H9 (cell line): ENCODE results near the gene TIAM2. TPM values are rescaled to one million over a fixed set of nuclear protein-coding genes. Genes with fewer than 3 reads are reported as not detected.

Source experiments
- DNase-seq: peaks from one replicate; pipeline ENCODE4 v3.0.0-alpha.2; 2017
- H2AFZ ChIP-seq: one replicate; pipeline ENCODE4 v1.6.1; 2013; ENCODE audit warnings: mild to moderate bottlenecking, low read length, control low read depth, moderate library complexity
- H2AK5ac ChIP-seq: 2 replicates; pipeline ENCODE4 v1.6.1; 2013; ENCODE audit warnings: low read length, control low read depth, mixed read lengths; ENCODE audit not compliant: insufficient read length
- H2BK120ac ChIP-seq: one replicate; pipeline ENCODE4 v1.6.1; 2013; ENCODE audit warnings: low read depth, mild to moderate bottlenecking, low read length, control low read depth, inconsistent platforms; ENCODE audit not compliant: poor library complexity, severe bottlenecking
- H2BK12ac ChIP-seq: 2 replicates; pipeline ENCODE4 v1.6.1; 2013; ENCODE audit warnings: low read length, control low read depth, mixed read lengths, low read depth; ENCODE audit not compliant: insufficient read length
- H2BK15ac ChIP-seq: 2 replicates; pipeline ENCODE4 v1.6.1; 2013; ENCODE audit warnings: low read depth, low read length, control low read depth
- H2BK20ac ChIP-seq: one replicate; pipeline ENCODE4 v1.6.1; 2013; ENCODE audit warnings: low read depth, mild to moderate bottlenecking, low read length, control low read depth, inconsistent platforms; ENCODE audit not compliant: poor library complexity, severe bottlenecking
- H2BK5ac ChIP-seq: 2 replicates; pipeline ENCODE4 v1.6.1; 2013; ENCODE audit warnings: low read length, control low read depth, mixed read lengths; ENCODE audit not compliant: insufficient read length
- H3K14ac ChIP-seq: 2 replicates; pipeline ENCODE4 v1.6.1; 2013; ENCODE audit warnings: low read length, control low read depth; ENCODE audit not compliant: insufficient read depth
- H3K18ac ChIP-seq: 2 replicates; pipeline ENCODE4 v1.6.1; 2013; ENCODE audit warnings: low read depth, mild to moderate bottlenecking, mixed read lengths, low read length, control low read depth; ENCODE audit not compliant: insufficient read length
- H3K23ac ChIP-seq: 2 replicates; pipeline ENCODE4 v1.6.1; 2013; ENCODE audit warnings: low read length, control low read depth, mixed read lengths, low read depth; ENCODE audit not compliant: insufficient read length
- H3K23me2 ChIP-seq: 2 replicates; pipeline ENCODE4 v1.6.1; 2013; ENCODE audit warnings: low read depth, mild to moderate bottlenecking, mixed read lengths, low read length, control low read depth; ENCODE audit not compliant: insufficient read length, poor library complexity, severe bottlenecking
- H3K27ac ChIP-seq: 2 replicates; pipeline ENCODE4 v1.5.1; 2013; ENCODE audit warnings: low read length, control low read depth, mixed read lengths, low read depth; ENCODE audit not compliant: insufficient read length
- H3K27me3 ChIP-seq: 2 replicates; pipeline ENCODE4 v1.6.1; 2013; ENCODE audit warnings: low read length, control low read depth, inconsistent platforms; ENCODE audit not compliant: insufficient read depth
- H3K4ac ChIP-seq: 2 replicates; pipeline ENCODE4 v1.6.1; 2013; ENCODE audit warnings: low read depth, mild to moderate bottlenecking, control low read depth, inconsistent platforms, low read length, moderate library complexity
- H3K4me1 ChIP-seq: 2 replicates; pipeline ENCODE4 v1.6.1; 2013; ENCODE audit warnings: low read length, control low read depth, inconsistent platforms; ENCODE audit not compliant: insufficient read depth
- H3K4me2 ChIP-seq: 2 replicates; pipeline ENCODE4 v1.6.1; 2013; ENCODE audit warnings: low read length, control low read depth, mixed read lengths; ENCODE audit not compliant: insufficient read length, insufficient read depth
- H3K56ac ChIP-seq: 2 replicates; pipeline ENCODE4 v1.6.1; 2013; ENCODE audit warnings: low read depth, mild to moderate bottlenecking, mixed read lengths, low read length, control low read depth; ENCODE audit not compliant: insufficient read length
- H3K79me1 ChIP-seq: 2 replicates; pipeline ENCODE4 v1.6.1; 2013; ENCODE audit warnings: low read depth, mild to moderate bottlenecking, moderate library complexity, low read length, control low read depth, inconsistent platforms; ENCODE audit not compliant: insufficient read depth, poor library complexity, severe bottlenecking
- H3K79me2 ChIP-seq: 2 replicates; pipeline ENCODE4 v1.6.1; 2013; ENCODE audit warnings: low read length, control low read depth, inconsistent platforms; ENCODE audit not compliant: insufficient read depth
- H3K9ac ChIP-seq: 2 replicates; pipeline ENCODE4 v1.6.1; 2013; ENCODE audit warnings: low read length, control low read depth, mixed read lengths; ENCODE audit not compliant: insufficient read length; ENCODE audit errors: extremely low read depth
- H3K9me3 ChIP-seq: one replicate; pipeline ENCODE4 v1.6.1; 2013; ENCODE audit warnings: low read depth, low read length, inconsistent platforms; ENCODE audit not compliant: control insufficient read depth
- H3T11ph ChIP-seq: one replicate; pipeline ENCODE4 v1.6.1; 2013; ENCODE audit warnings: mild to moderate bottlenecking, low read length, control low read depth, inconsistent platforms
- H4K20me1 ChIP-seq: one replicate; pipeline ENCODE4 v1.6.1; 2013; ENCODE audit not compliant: control insufficient read depth, insufficient read length, insufficient read depth
- H4K5ac ChIP-seq: 2 replicates; pipeline ENCODE4 v1.6.1; 2013; ENCODE audit warnings: low read depth, mild to moderate bottlenecking, mixed read lengths, low read length, control low read depth; ENCODE audit not compliant: insufficient read length
- H4K8ac ChIP-seq: replicated peaks from 2 replicates; pipeline ENCODE4 v1.6.1; 2013; ENCODE audit warnings: low read length, control low read depth, mixed read lengths, low read depth; ENCODE audit not compliant: insufficient read length
- H4K91ac ChIP-seq: 2 replicates; pipeline ENCODE4 v1.6.1; 2013; ENCODE audit warnings: low read depth, mild to moderate bottlenecking, moderate library complexity, mixed read lengths, low read length, control low read depth; ENCODE audit not compliant: insufficient read length
- H3K27ac Mint-ChIP-seq, 3 experiments: 2 replicates in 2 of 3; 3 replicates in 1 of 3; pipeline ENCODE4 v1.8.0; 2020 to 2021; ENCODE audit warnings: mixed read lengths in 3 of 3, mild to moderate bottlenecking in 1 of 3, moderate library complexity in 1 of 3
- H3K27me3 Mint-ChIP-seq: 2 replicates; pipeline ENCODE4 v1.8.0; 2021; ENCODE audit warnings: low read depth, mild to moderate bottlenecking, moderate library complexity, mixed read lengths
- H3K36me3 Mint-ChIP-seq, 3 experiments: 2 replicates in 2 of 3; 3 replicates in 1 of 3; pipeline ENCODE4 v1.8.0; 2020 to 2021; ENCODE audit warnings: low read depth in 3 of 3, mixed read lengths in 3 of 3; ENCODE audit not compliant: insufficient read depth in 1 of 3
- H3K4me1 Mint-ChIP-seq, 2 experiments: 2 replicates each; pipeline ENCODE4 v1.8.0; 2020; ENCODE audit warnings: mixed read lengths in 2 of 2
- H3K4me3 Mint-ChIP-seq, 2 experiments: 2 replicates in 1 of 2; 3 replicates in 1 of 2; pipeline ENCODE4 v1.8.0; 2020 to 2021; ENCODE audit warnings: mild to moderate bottlenecking in 2 of 2, mixed read lengths in 2 of 2, moderate library complexity in 1 of 2
- H3K9me3 Mint-ChIP-seq, 2 experiments: 2 replicates in 1 of 2; 3 replicates in 1 of 2; pipeline ENCODE4 v1.8.0; 2020; ENCODE audit warnings: mild to moderate bottlenecking in 2 of 2, mixed read lengths in 2 of 2, moderate library complexity in 1 of 2
- WGBS: extraction: QIAGEN DNeasy Blood & Tissue Kit; methylation state at CpG from one replicate; pipeline ENCODE4 v1.1.7; 2013; ENCODE audit warnings: missing lambda C conversion rate, low lambda C conversion rate, mixed read lengths; ENCODE audit not compliant: insufficient read length; ENCODE audit errors: extremely low coverage; 5-methylcytosine and 5-hydroxymethylcytosine counted together
- total RNA-seq: library from RNA; stranded (reverse); gene quantifications from 2 replicates; pipeline ENCODE4 v1.2.1, GENCODE V29; 2021
- TF ChIP-seq, protein P1 (sequence below): fragments of 200-600 bp; sonication (generic); conservative IDR thresholded peaks from 3 replicates; pipeline ENCODE4 v1.8.0; 2021; ENCODE audit warnings: antibody characterized with exemption, mild to moderate bottlenecking

The TIAM2 gene
- total RNA-seq, 1 experiment from 2014 or later = 6.3 TPM

- no peaks in the 10 kb centered on the region for H3K9me3 Mint-ChIP-seq
- H3K14ac ChIP-seq = no peak overlapping the region
- no peak overlapping the region for H3K56ac ChIP-seq
- no peaks in the 10 kb centered on the region for H3K79me1 ChIP-seq
- no peak overlapping the region for H2BK120ac ChIP-seq
- no peak overlapping the region for H3K4ac ChIP-seq
- no peaks in the 10 kb centered on the region for H3K9me3 ChIP-seq
- peaks cover 3 to 13% (median 8%) of the 10 kb centered on the region in 3 experiments; a peak in 4 of 7 replicates for H3K36me3 Mint-ChIP-seq
- no peaks in the 10 kb centered on the region for H3K27me3 ChIP-seq
- no peak overlapping the region for H2BK12ac ChIP-seq
- no peak overlapping the region for H2BK15ac ChIP-seq
- H4K91ac ChIP-seq = no peak overlapping the region
- peaks cover 10 to 19% of the 10 kb centered on the region in 2 experiments for H3K4me1 Mint-ChIP-seq
- no peak overlapping the region for H3K4me3 Mint-ChIP-seq
- H4K20me1 ChIP-seq = no peaks in the 10 kb centered on the region
- no peak overlapping the region for H4K8ac ChIP-seq
- no peaks in the 10 kb centered on the region for H3K79me2 ChIP-seq
- peaks cover 9% of the 10 kb centered on the region for H3K4me1 ChIP-seq
- H3K27me3 Mint-ChIP-seq = no peaks in the 10 kb centered on the region
- WGBS = no CpG with 5 or more reads among the region's 4 CpGs
- H4K5ac ChIP-seq = no peak overlapping the region
- H3K23ac ChIP-seq = no peak overlapping the region
- no peak overlapping the region for H3K4me2 ChIP-seq
- no peak overlapping the region for H3T11ph ChIP-seq
- no peak overlapping the region for H2AK5ac ChIP-seq
- no peak overlapping the region for H2BK5ac ChIP-seq
- no peak for DNase-seq
- TF ChIP-seq, protein P1, sequence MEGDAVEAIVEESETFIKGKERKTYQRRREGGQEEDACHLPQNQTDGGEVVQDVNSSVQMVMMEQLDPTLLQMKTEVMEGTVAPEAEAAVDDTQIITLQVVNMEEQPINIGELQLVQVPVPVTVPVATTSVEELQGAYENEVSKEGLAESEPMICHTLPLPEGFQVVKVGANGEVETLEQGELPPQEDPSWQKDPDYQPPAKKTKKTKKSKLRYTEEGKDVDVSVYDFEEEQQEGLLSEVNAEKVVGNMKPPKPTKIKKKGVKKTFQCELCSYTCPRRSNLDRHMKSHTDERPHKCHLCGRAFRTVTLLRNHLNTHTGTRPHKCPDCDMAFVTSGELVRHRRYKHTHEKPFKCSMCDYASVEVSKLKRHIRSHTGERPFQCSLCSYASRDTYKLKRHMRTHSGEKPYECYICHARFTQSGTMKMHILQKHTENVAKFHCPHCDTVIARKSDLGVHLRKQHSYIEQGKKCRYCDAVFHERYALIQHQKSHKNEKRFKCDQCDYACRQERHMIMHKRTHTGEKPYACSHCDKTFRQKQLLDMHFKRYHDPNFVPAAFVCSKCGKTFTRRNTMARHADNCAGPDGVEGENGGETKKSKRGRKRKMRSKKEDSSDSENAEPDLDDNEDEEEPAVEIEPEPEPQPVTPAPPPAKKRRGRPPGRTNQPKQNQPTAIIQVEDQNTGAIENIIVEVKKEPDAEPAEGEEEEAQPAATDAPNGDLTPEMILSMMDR = no peak
- no peak overlapping the region for H3K18ac ChIP-seq
- no peak overlapping the region for H2AFZ ChIP-seq
- H3K9ac ChIP-seq = no peak overlapping the region
- no peak overlapping the region for H3K27ac ChIP-seq
- no peaks in the 10 kb centered on the region for H3K23me2 ChIP-seq
- H2BK20ac ChIP-seq = no peak overlapping the region
- no peak overlapping the region for H3K27ac Mint-ChIP-seq
These were observed 227.4 kb downstream of the TIAM2 start for GRCh38 chr6:155222506-155222905.
